H1 (cell line): ENCODE data around the gene BIN2. TPM values are rescaled to one million over a fixed set of nuclear protein-coding genes. Genes with fewer than 3 reads are reported as not detected.

ENCODE experiments used
- CTCF ChIA-PET: fragments of 300-600 bp; sonication (Branson Sonifier 250); formaldehyde crosslinking; loops from one replicate; lab custom pipeline; 2021; ENCODE audit not compliant: partially characterized antibody; lab: Charles Lee
- POLR2A ChIA-PET: fragments of 300-600 bp; sonication (Branson Sonifier 250); formaldehyde crosslinking; loops from one replicate; lab custom pipeline; 2021; ENCODE audit warnings: inconsistent platforms; ENCODE audit not compliant: partially characterized antibody; lab: Charles Lee
- DNase-seq, 2 experiments: peaks; one replicate each; pipeline versions ENCODE4 v3.0.0 to v3.0.0-alpha.2; 2010 to 2022; ENCODE audit warnings: low spot score in 2 of 2, low read depth in 1 of 2, mixed read lengths in 1 of 2
- FAIRE-seq: peaks from 2 replicates; lab custom pipeline; 2011; peaks lifted over from hg19 to GRCh38; lab: Jason Lieb, UNC
- H2AFZ ChIP-seq: 2 replicates; pipeline ENCODE4 v1.8.1; 2012; ENCODE audit warnings: low read length, inconsistent platforms
- H2AK5ac ChIP-seq: 2 replicates; pipeline ENCODE4 v1.6.1; 2013; ENCODE audit warnings: low read depth, low read length
- H2BK120ac ChIP-seq: replicated peaks from 2 replicates; pipeline ENCODE3; 2013; ENCODE audit warnings: low read depth, low read length, inconsistent platforms
- H2BK12ac ChIP-seq: 2 replicates; pipeline ENCODE4 v1.6.1; 2013; ENCODE audit warnings: low read depth, low read length
- H2BK15ac ChIP-seq: 2 replicates; pipeline ENCODE4 v1.6.1; 2013; ENCODE audit warnings: low read length
- H2BK20ac ChIP-seq: 2 replicates; pipeline ENCODE4 v1.6.1; 2013; ENCODE audit warnings: low read length
- H2BK5ac ChIP-seq: 2 replicates; pipeline ENCODE4 v1.6.1; 2013; ENCODE audit warnings: low read depth, low read length
- H3K14ac ChIP-seq: 2 replicates; pipeline ENCODE4 v1.6.1; 2013; ENCODE audit warnings: inconsistent platforms; ENCODE audit not compliant: insufficient read length
- H3K18ac ChIP-seq: 2 replicates; pipeline ENCODE4 v1.6.1; 2013; ENCODE audit warnings: low read length; ENCODE audit errors: extremely low read depth
- H3K23ac ChIP-seq: 2 replicates; pipeline ENCODE4 v1.6.1; 2013; ENCODE audit warnings: inconsistent platforms; ENCODE audit not compliant: insufficient read length
- H3K23me2 ChIP-seq: 2 replicates; pipeline ENCODE4 v1.6.1; 2013; ENCODE audit warnings: low read depth, low read length
- H3K27ac ChIP-seq: 2 replicates; pipeline ENCODE4 v1.6.1; 2011; ENCODE audit warnings: low read depth, low read length, inconsistent platforms
- H3K27me3 ChIP-seq, 4 experiments: replicated peaks in 1 of 4; 1 replicate in 1 of 4; 2 replicates in 3 of 4; pipeline versions ENCODE4 v1.6.1 to v1.8.1; 2011 to 2013; ENCODE audit warnings: low read length in 3 of 4, mild to moderate bottlenecking in 3 of 4, inconsistent platforms in 2 of 4, mixed read lengths in 2 of 4, moderate library complexity in 1 of 4; ENCODE audit not compliant: control insufficient read depth in 3 of 4, insufficient read depth in 3 of 4; ENCODE audit errors: extremely low read depth in 1 of 4
- H3K36me3 ChIP-seq, 4 experiments: 2 replicates each; pipeline versions ENCODE4 v1.6.1 to v1.8.1; 2011 to 2013; ENCODE audit warnings: mild to moderate bottlenecking in 4 of 4, low read length in 3 of 4, moderate library complexity in 2 of 4, control low read depth in 1 of 4, inconsistent platforms in 1 of 4; ENCODE audit not compliant: insufficient read depth in 4 of 4, control insufficient read depth in 2 of 4
- H3K4ac ChIP-seq: replicated peaks from 2 replicates; pipeline ENCODE3; 2013; ENCODE audit warnings: low read length, low read depth, mixed read lengths, inconsistent platforms; ENCODE audit not compliant: insufficient read length
- H3K4me1 ChIP-seq, 4 experiments: replicated peaks in 1 of 4; 1 replicate in 1 of 4; 2 replicates in 3 of 4; pipeline versions ENCODE4 v1.6.1 to v1.8.1; 2011 to 2013; ENCODE audit warnings: low read length in 3 of 4, inconsistent platforms in 2 of 4, mixed read lengths in 1 of 4; ENCODE audit not compliant: insufficient read depth in 4 of 4, control insufficient read depth in 3 of 4
- H3K4me2 ChIP-seq, 2 experiments: 2 replicates each; pipeline versions ENCODE4 v1.6.1 to v1.8.1; 2011 to 2013; ENCODE audit warnings: low read depth in 2 of 2, low read length in 2 of 2, control low read depth in 1 of 2, inconsistent platforms in 1 of 2, mild to moderate bottlenecking in 1 of 2; ENCODE audit not compliant: insufficient read depth in 1 of 2
- H3K4me3 ChIP-seq, 4 experiments: fragments of 200-600, 300-600 bp in 1 of 4; sonication (generic), shearing (Covaris generic), sonication (Bioruptor Twin) in 1 of 4; 2 replicates each; pipeline versions ENCODE4 v1.5.1 to v1.8.1; 2011 to 2016; ENCODE audit warnings: low read length in 4 of 4, low read depth in 3 of 4, control low read depth in 2 of 4, inconsistent platforms in 2 of 4, mild to moderate bottlenecking in 2 of 4, mixed read lengths in 1 of 4, moderate library complexity in 1 of 4; ENCODE audit not compliant: insufficient read depth in 2 of 4; ENCODE audit errors: extremely low read depth in 1 of 4
- H3K56ac ChIP-seq: replicated peaks from 2 replicates; pipeline ENCODE3; 2013; ENCODE audit warnings: low read depth, mild to moderate bottlenecking, mixed read lengths, low read length, inconsistent platforms; ENCODE audit not compliant: insufficient read length
- H3K79me1 ChIP-seq: 2 replicates; pipeline ENCODE4 v1.6.1; 2013; ENCODE audit warnings: low read depth, low read length, control low read depth
- H3K79me2 ChIP-seq, 2 experiments: 2 replicates each; pipeline versions ENCODE4 v1.6.1 to v1.8.1; 2012 to 2013; ENCODE audit warnings: low read length in 2 of 2, mild to moderate bottlenecking in 2 of 2, inconsistent platforms in 1 of 2; ENCODE audit not compliant: insufficient read depth in 2 of 2, control insufficient read depth in 1 of 2
- H3K9ac ChIP-seq, 4 experiments: replicated peaks in 1 of 4; 1 replicate in 1 of 4; 2 replicates in 3 of 4; pipeline versions ENCODE4 v1.6.1 to v1.8.1; 2011 to 2013; ENCODE audit warnings: low read depth in 3 of 4, low read length in 3 of 4, control low read depth in 2 of 4, mild to moderate bottlenecking in 2 of 4, moderate library complexity in 2 of 4, inconsistent platforms in 1 of 4; ENCODE audit errors: extremely low read depth in 1 of 4
- H3K9me3 ChIP-seq, 2 experiments: 2 replicates each; pipeline versions ENCODE4 v1.6.1 to v1.8.1; 2012 to 2013; ENCODE audit warnings: mild to moderate bottlenecking in 2 of 2, moderate library complexity in 2 of 2, control low read depth in 1 of 2, inconsistent platforms in 1 of 2, low read depth in 1 of 2, low read length in 1 of 2, mixed read lengths in 1 of 2; ENCODE audit not compliant: insufficient read depth in 2 of 2
- H4K20me1 ChIP-seq, 2 experiments: replicated peaks in 1 of 2; 2 replicates each; pipeline versions ENCODE3 to v1.8.1; 2011 to 2013; ENCODE audit warnings: inconsistent platforms in 2 of 2, low read length in 2 of 2, mild to moderate bottlenecking in 1 of 2; ENCODE audit not compliant: insufficient read depth in 2 of 2, control insufficient read depth in 1 of 2
- H4K5ac ChIP-seq: 2 replicates; pipeline ENCODE4 v1.6.1; 2013; ENCODE audit warnings: low read length, low read depth, mixed read lengths, inconsistent platforms; ENCODE audit not compliant: insufficient read length
- H4K8ac ChIP-seq: 2 replicates; pipeline ENCODE4 v1.8.0; 2013; ENCODE audit warnings: mild to moderate bottlenecking, moderate library complexity, low read length, inconsistent platforms; ENCODE audit not compliant: insufficient read depth; ENCODE audit errors: extremely low read depth
- H4K91ac ChIP-seq: replicated peaks from 2 replicates; pipeline ENCODE3; 2013; ENCODE audit warnings: low read length, mixed read lengths, inconsistent platforms; ENCODE audit not compliant: insufficient read length
- BRCA1 ChIP-seq: IDR thresholded peaks from 2 replicates; pipeline ENCODE4 v1.6.1; 2012; ENCODE audit warnings: low read depth, low read length, improper control_type of control experiment
- CBX5 ChIP-seq: fragments of 300-800, 300-1000 bp; sonication (generic); IDR thresholded peaks from 2 replicates; pipeline ENCODE4 v1.7.1; 2016; ENCODE audit warnings: antibody characterized with exemption, low read length, low read depth
- CHD1 ChIP-seq: IDR thresholded peaks from 2 replicates; pipeline ENCODE4 v1.6.1; 2012; ENCODE audit warnings: low read depth, low read length, improper control_type of control experiment
- HDAC2 ChIP-seq, 2 experiments: fragments of 300-600 bp in 1 of 2; sonication (generic) in 1 of 2; IDR thresholded peaks; 2 replicates each; pipeline ENCODE4 v1.6.1; 2011 to 2012; ENCODE audit warnings: low read depth in 2 of 2, low read length in 2 of 2, mild to moderate bottlenecking in 2 of 2, moderate library complexity in 2 of 2, borderline replicate concordance in 1 of 2, inconsistent platforms in 1 of 2
- HDAC6 ChIP-seq: IDR thresholded peaks from one replicate; pipeline ENCODE4 v1.7.1; 2012; ENCODE audit warnings: low read depth, mild to moderate bottlenecking, inconsistent platforms, low read length, moderate library complexity
- JUN ChIP-seq: IDR thresholded peaks from 2 replicates; pipeline ENCODE4 v1.6.1; 2011; ENCODE audit warnings: low read depth, mild to moderate bottlenecking, improper control_type of control experiment, low read length
- KDM5A ChIP-seq: fragments of 200-600 bp; IDR thresholded peaks from 2 replicates; pipeline ENCODE4 v1.7.1; 2012; ENCODE audit warnings: mild to moderate bottlenecking, low read length, inconsistent platforms, mixed read lengths
- NANOG ChIP-seq: IDR thresholded peaks from 2 replicates; pipeline ENCODE4 v1.6.1; 2011; ENCODE audit warnings: low read length, low read depth, mild to moderate bottlenecking, inconsistent platforms; ENCODE audit not compliant: insufficient read depth, poor library complexity, severe bottlenecking
- POLR2AphosphoS5 ChIP-seq: IDR thresholded peaks from 2 replicates; pipeline ENCODE4 v1.6.1; 2011; ENCODE audit warnings: low read depth, low read length
- RAD21 ChIP-seq, 2 experiments: IDR thresholded peaks in 1 of 2; conservative IDR thresholded peaks in 1 of 2; 2 replicates each; pipeline ENCODE4 v1.6.1; 2011; ENCODE audit warnings: low read depth in 2 of 2, low read length in 2 of 2, improper control_type of control experiment in 1 of 2, inconsistent platforms in 1 of 2, mild to moderate bottlenecking in 1 of 2, moderate library complexity in 1 of 2
- RXRA ChIP-seq: IDR thresholded peaks from 2 replicates; pipeline ENCODE4 v1.6.1; 2011; ENCODE audit warnings: low read depth, mild to moderate bottlenecking, low read length, moderate library complexity; ENCODE audit not compliant: insufficient read depth
- SP4 ChIP-seq: IDR thresholded peaks from 2 replicates; pipeline ENCODE4 v1.6.1; 2012; ENCODE audit warnings: low read length, inconsistent platforms
- TAF1 ChIP-seq: IDR thresholded peaks from 2 replicates; pipeline ENCODE4 v1.6.1; 2011; ENCODE audit warnings: mild to moderate bottlenecking, low read depth, low read length
- WGBS, 2 experiments: shearing (Covaris generic) in 1 of 2; methylation state at CpG; one replicate each; pipeline versions ENCODE4 v1.1.6 to v1.1.7; 2013 to 2015; ENCODE audit warnings: low lambda C conversion rate in 2 of 2, mixed read lengths in 2 of 2, inconsistent platforms in 1 of 2, low coverage in 1 of 2, missing lambda C conversion rate in 1 of 2; ENCODE audit not compliant: insufficient replicate concordance in 2 of 2, insufficient coverage in 1 of 2, insufficient read length in 1 of 2; ENCODE audit errors: extremely low coverage in 1 of 2, missing lambda C conversion rate in 1 of 2; 5-methylcytosine and 5-hydroxymethylcytosine counted together
- polyA plus RNA-seq, 7 experiments: library from polyadenylated mRNA; depleted of rRNA in 3 of 7; stranded (reverse) in 5 of 7; unstranded in 2 of 7; fragments of >200 nt in 5 of 7; fragments of 200-250 nt in 2 of 7; gene quantifications; 1 replicate in 5 of 7; 2 replicates in 1 of 7; 4 replicates in 1 of 7; pipeline versions ENCODE4 v1.2.1 to v1.2.3, GENCODE V29; 2011 to 2013; ENCODE audit warnings: missing spikeins in 2 of 7, mixed read lengths in 2 of 7
- total RNA-seq: library from RNA; stranded (reverse); fragmentation: NEBNext Ultra II Directional; extraction: Animal tissue kit (Norgen Biotek cat#: 25700); gene quantifications from 2 replicates; pipeline ENCODE4 v1.2.1, GENCODE V29; 2021
- TF ChIP-seq, protein P1 (sequence below): IDR thresholded peaks from 2 replicates; pipeline ENCODE4 v1.6.1; 2011; ENCODE audit warnings: low read depth, mild to moderate bottlenecking, low read length; ENCODE audit not compliant: insufficient read depth

Gene BIN2
- total and polyA plus RNA-seq, 2 of the 8 experiments (the other 6 are each of a cell fraction or from before 2014, with no cell fraction given): not detected

GRCh38 chr12:51333536-51333935 is 9.6 kb upstream of the BIN2 start:
- Histone ChIP-seq H3K9me3 (no peaks in the 10 kb centered on the region), H3K14ac (no peak overlapping the region), H3K9ac (no peak overlapping the region), H3K4me2 (no peak overlapping the region), H4K20me1 (no peaks in the 10 kb centered on the region), H2BK15ac (no peak overlapping the region), H2AFZ (no peak overlapping the region), H3K27ac (no peak overlapping the region), H2BK120ac (no peak overlapping the region), H3K23me2 (no peaks in the 10 kb centered on the region), H3K4me3 (no peak overlapping the region), H4K8ac (no peak overlapping the region), H3K27me3 (no peaks in the 10 kb centered on the region), H3K23ac (no peak overlapping the region), H3K18ac (no peak overlapping the region), H3K4ac (no peak overlapping the region), H3K79me2 (no peaks in the 10 kb centered on the region), H2BK5ac (no peak overlapping the region), H3K4me1 (no peaks in the 10 kb centered on the region), H2BK20ac (no peak overlapping the region), H2AK5ac (no peak overlapping the region), H3K36me3 (no peaks in the 10 kb centered on the region), H3K79me1 (no peaks in the 10 kb centered on the region), H3K56ac (no peak overlapping the region), H4K5ac (no peak overlapping the region), H2BK12ac (no peak overlapping the region), H4K91ac (no peak overlapping the region)
- DNase-seq (no peak), FAIRE-seq (no peak)
- POLR2A ChIA-PET: interaction anchor here (0.9 kb wide), 1 partner anchor 33 kb away, joined by 3 read pairs; no protein-coding TSS in a partner anchor
- CTCF ChIA-PET: interaction anchor here (1.6 to 2.2 kb wide), 3 partner anchors 12 to 71 kb away, joined by 5 to 10 read pairs (median 6); no protein-coding TSS in a partner anchor
- TF ChIP-seq NANOG (no peak), POLR2AphosphoS5 (no peak), CBX5 (no peak), RAD21 (IDR thresholded peaks at IDR 0.05 in 1 of 2, conservative IDR thresholded peaks at IDR 0.05 in 1 of 2; ENCODE audit: low read depth in 2 of 2, low read length in 2 of 2) (no peak), JUN (no peak), TAF1 (no peak), HDAC2 (IDR thresholded peaks at IDR 0.05; ENCODE audit: borderline replicate concordance in 1 of 2, low read depth in 2 of 2, low read length in 2 of 2) (no peak), KDM5A (no peak), RXRA (no peak), CHD1 (no peak), SP4 (no peak), BRCA1 (no peak), HDAC6 (no peak)
- TF ChIP-seq, protein P1, sequence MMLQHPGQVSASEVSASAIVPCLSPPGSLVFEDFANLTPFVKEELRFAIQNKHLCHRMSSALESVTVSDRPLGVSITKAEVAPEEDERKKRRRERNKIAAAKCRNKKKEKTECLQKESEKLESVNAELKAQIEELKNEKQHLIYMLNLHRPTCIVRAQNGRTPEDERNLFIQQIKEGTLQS: no peak
- 77% methylated on average over 6 of the region's 6 CpGs; no CpG with 5 or more reads in 1 of the 2 experiments for WGBS, 2 experiments
